Measurements from ENCODE around the gene CDK6. TPM values are rescaled to one million over a fixed set of nuclear protein-coding genes. Genes with fewer than 3 reads are reported as not detected.

The CDK6 gene
- total RNA-seq, 1 donor: 45.6 TPM

DNA sequence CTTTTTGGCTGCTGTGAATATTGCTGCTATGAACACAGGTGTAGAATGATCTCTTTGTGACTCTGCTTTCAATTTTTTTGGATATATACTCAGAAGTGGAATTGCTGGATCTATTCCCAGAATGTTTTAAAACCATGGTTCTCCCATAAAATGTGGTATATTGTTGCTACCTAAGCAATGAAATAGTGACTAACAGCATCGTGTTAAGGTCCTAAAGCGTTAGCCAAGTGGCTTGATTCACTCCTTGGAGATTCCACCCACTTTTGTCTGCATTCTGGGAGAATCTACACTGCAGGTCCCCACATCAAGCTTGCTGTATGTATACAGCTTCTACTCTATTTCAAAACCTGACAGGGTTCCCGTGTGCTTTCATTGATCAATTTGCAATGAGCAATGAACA, 105.6 kb downstream of the CDK6 start:
- H4K20me1 ChIP-seq (ENCODE audit: insufficient read depth, low read length): peaks cover 5% of the 10 kb centered on the region
- no peaks in the 10 kb centered on the region for H3K9me3 ChIP-seq (ENCODE audit: low read depth, low read length)
- H3K4me1 ChIP-seq (ENCODE audit: insufficient read depth, low read length): peaks cover 49% of the 10 kb centered on the region
- no peaks in the 10 kb centered on the region for H3K36me3 ChIP-seq (ENCODE audit: insufficient read depth, low read length)
- H2AFZ ChIP-seq (ENCODE audit: low read length): no peak overlapping the region
- peaks cover 79% of the 10 kb centered on the region for H3K79me2 ChIP-seq (ENCODE audit: insufficient read depth, low read length)
- H3K27ac ChIP-seq (ENCODE audit: low read depth, low read length): peak overlapping the region; percentile 83
- H3K4me2 ChIP-seq (ENCODE audit: insufficient read depth, low read length): peak overlapping the region; percentile 8
- TF ChIP-seq, protein P1, sequence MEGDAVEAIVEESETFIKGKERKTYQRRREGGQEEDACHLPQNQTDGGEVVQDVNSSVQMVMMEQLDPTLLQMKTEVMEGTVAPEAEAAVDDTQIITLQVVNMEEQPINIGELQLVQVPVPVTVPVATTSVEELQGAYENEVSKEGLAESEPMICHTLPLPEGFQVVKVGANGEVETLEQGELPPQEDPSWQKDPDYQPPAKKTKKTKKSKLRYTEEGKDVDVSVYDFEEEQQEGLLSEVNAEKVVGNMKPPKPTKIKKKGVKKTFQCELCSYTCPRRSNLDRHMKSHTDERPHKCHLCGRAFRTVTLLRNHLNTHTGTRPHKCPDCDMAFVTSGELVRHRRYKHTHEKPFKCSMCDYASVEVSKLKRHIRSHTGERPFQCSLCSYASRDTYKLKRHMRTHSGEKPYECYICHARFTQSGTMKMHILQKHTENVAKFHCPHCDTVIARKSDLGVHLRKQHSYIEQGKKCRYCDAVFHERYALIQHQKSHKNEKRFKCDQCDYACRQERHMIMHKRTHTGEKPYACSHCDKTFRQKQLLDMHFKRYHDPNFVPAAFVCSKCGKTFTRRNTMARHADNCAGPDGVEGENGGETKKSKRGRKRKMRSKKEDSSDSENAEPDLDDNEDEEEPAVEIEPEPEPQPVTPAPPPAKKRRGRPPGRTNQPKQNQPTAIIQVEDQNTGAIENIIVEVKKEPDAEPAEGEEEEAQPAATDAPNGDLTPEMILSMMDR (IDR thresholded peaks at IDR 0.05; ENCODE audit: extremely low read depth, low read depth, low read length): no peak
- DNase-seq (ENCODE audit: insufficient read length, low spot score, missing footprints): no peak
- no peak overlapping the region for H3K4me3 ChIP-seq (ENCODE audit: insufficient read depth, low read length)
- no peaks in the 10 kb centered on the region for H3K27me3 ChIP-seq (ENCODE audit: insufficient read depth, low read length)

- no peak overlapping the region for H3K4me3 ChIP-seq (ENCODE audit: insufficient read depth, low read length)
- no peak overlapping the region for H2AFZ ChIP-seq (ENCODE audit: low read length)
- H3K36me3 ChIP-seq (ENCODE audit: insufficient read depth, low read length): peaks cover 10% of the 10 kb centered on the region
- H3K27ac ChIP-seq (ENCODE audit: low read depth, low read length): peak overlapping the region; percentile 44
- no peaks in the 10 kb centered on the region for H3K9me3 ChIP-seq (ENCODE audit: low read depth, low read length)
- no peaks in the 10 kb centered on the region for H4K20me1 ChIP-seq (ENCODE audit: insufficient read depth, low read length)
- H3K4me1 ChIP-seq (ENCODE audit: insufficient read depth, low read length): peaks cover 50% of the 10 kb centered on the region
- H3K79me2 ChIP-seq (ENCODE audit: insufficient read depth, low read length): peaks cover 84% of the 10 kb centered on the region
- H3K27me3 ChIP-seq (ENCODE audit: insufficient read depth, low read length): no peaks in the 10 kb centered on the region
- TF ChIP-seq, protein P1 (IDR thresholded peaks at IDR 0.05; ENCODE audit: extremely low read depth, low read depth, low read length): no peak
- no peak overlapping the region for H3K4me2 ChIP-seq (ENCODE audit: insufficient read depth, low read length)
- no peak for DNase-seq (ENCODE audit: insufficient read length, low spot score, missing footprints)
Measured at GRCh38 chr7:92729751-92730150, 106.6 kb downstream of the CDK6 start.

- TF ChIP-seq, protein P1 (IDR thresholded peaks at IDR 0.05; ENCODE audit: extremely low read depth, low read depth, low read length): no peak
- peaks cover 82% of the 10 kb centered on the region for H3K79me2 ChIP-seq (ENCODE audit: insufficient read depth, low read length)
- H3K36me3 ChIP-seq (ENCODE audit: insufficient read depth, low read length): peaks cover 16% of the 10 kb centered on the region
- H3K27me3 ChIP-seq (ENCODE audit: insufficient read depth, low read length): no peaks in the 10 kb centered on the region
- H3K4me1 ChIP-seq (ENCODE audit: insufficient read depth, low read length): peaks cover 53% of the 10 kb centered on the region
- DNase-seq (ENCODE audit: insufficient read length, low spot score, missing footprints): no peak
- no peak overlapping the region for H3K4me2 ChIP-seq (ENCODE audit: insufficient read depth, low read length)
- H4K20me1 ChIP-seq (ENCODE audit: insufficient read depth, low read length): no peaks in the 10 kb centered on the region
- H3K4me3 ChIP-seq (ENCODE audit: insufficient read depth, low read length): no peak overlapping the region
- H3K9me3 ChIP-seq (ENCODE audit: low read depth, low read length): no peaks in the 10 kb centered on the region
- H2AFZ ChIP-seq (ENCODE audit: low read length): no peak overlapping the region
- peak overlapping the region; percentile 31 for H3K27ac ChIP-seq (ENCODE audit: low read depth, low read length)
Measured at GRCh38 chr7:92729172-92729571, 107.2 kb downstream of the CDK6 start.

- H3K27ac ChIP-seq (ENCODE audit: low read depth, low read length): no peak overlapping the region
- no peak overlapping the region for H3K4me2 ChIP-seq (ENCODE audit: insufficient read depth, low read length)
- TF ChIP-seq, protein P1 (IDR thresholded peaks at IDR 0.05; ENCODE audit: extremely low read depth, low read depth, low read length): no peak
- peaks cover 19% of the 10 kb centered on the region for H3K36me3 ChIP-seq (ENCODE audit: insufficient read depth, low read length)
- H3K9me3 ChIP-seq (ENCODE audit: low read depth, low read length): no peaks in the 10 kb centered on the region
- no peak for DNase-seq (ENCODE audit: insufficient read length, low spot score, missing footprints)
- H3K4me1 ChIP-seq (ENCODE audit: insufficient read depth, low read length): peaks cover 67% of the 10 kb centered on the region
- H4K20me1 ChIP-seq (ENCODE audit: insufficient read depth, low read length): no peaks in the 10 kb centered on the region
- H2AFZ ChIP-seq (ENCODE audit: low read length): no peak overlapping the region
- H3K4me3 ChIP-seq (ENCODE audit: insufficient read depth, low read length): no peak overlapping the region
- no peaks in the 10 kb centered on the region for H3K27me3 ChIP-seq (ENCODE audit: insufficient read depth, low read length)
- H3K79me2 ChIP-seq (ENCODE audit: insufficient read depth, low read length): peaks cover 74% of the 10 kb centered on the region
Measured at GRCh38 chr7:92727755-92728154, 108.6 kb downstream of the CDK6 start.
